ENCODE results near the gene XPA. TPM values are rescaled to one million over a fixed set of nuclear protein-coding genes. Genes with fewer than 3 reads are reported as not detected.

The XPA gene
- total RNA-seq, 1 experiment from 2014 or later, result 1.5 TPM

DNA sequence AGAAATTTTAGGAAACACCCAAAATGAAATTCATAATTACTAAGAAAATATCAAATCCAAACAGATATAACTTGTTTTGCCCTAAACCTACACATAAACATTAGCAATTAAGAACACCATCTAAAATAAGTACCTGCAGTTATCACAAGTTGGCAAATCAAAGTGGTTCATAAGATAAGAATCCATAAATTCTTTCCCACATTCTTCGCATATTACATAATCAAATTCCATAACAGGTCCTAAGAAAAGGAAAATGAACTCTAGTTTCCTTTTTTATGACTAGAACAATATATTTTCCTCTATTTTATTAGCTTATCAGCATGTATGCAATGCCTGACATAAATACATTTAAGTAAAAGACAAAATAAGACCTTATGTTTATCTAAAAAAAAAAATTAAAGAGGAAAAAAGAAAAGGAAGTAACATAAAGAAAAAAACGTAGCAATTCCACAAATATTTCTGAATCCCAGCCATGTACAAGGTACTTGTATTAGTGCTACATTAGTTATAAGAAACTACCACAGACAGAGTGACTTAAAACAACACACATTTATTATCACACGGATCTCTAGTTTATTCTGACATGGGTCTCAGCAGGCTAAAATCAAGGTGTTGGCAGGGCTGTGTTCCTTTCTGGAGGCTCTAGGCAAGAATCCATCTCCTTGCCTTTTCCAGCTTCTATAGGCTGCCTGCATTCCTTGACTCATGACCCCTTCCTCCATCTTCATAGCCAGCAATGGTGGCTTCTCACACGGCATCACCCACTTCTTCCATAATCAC lies 7.5 kb downstream of the XPA start:
- no peaks in the 10 kb centered on the region for H3K36me3 ChIP-seq (replicated peaks; ENCODE audit: control insufficient read depth, insufficient read depth, low read length)
- H3K27me3 ChIP-seq (ENCODE audit: control insufficient read depth, insufficient read depth, low read length), result no peaks in the 10 kb centered on the region
- no peak overlapping the region for H3K4me3 ChIP-seq (ENCODE audit: insufficient read depth, low read depth, low read length)
- DNase-seq, result no peak

DNA sequence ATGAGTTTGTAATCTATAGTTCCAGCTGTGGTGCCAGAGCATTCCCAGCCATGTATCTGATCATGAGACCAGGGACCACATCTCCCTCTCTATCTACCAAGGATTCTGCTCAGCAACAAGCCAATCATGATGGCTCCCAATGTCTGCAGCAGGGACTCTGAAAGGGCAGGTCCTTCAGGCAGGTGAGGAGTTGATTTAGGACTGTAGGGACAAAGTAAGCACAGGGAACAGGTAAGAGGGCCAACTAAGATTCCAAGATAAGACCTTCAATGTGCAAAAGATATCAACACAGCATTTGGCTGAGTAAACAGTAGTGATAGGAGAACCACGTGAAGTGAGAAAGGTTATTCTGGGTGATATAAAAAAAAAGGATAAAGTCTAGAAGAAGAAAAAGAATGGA lies 8.5 kb downstream of the XPA start:
- H3K4me3 ChIP-seq (ENCODE audit: insufficient read depth, low read depth, low read length), result no peak overlapping the region
- DNase-seq, result no peak
- H3K36me3 ChIP-seq (replicated peaks; ENCODE audit: control insufficient read depth, insufficient read depth, low read length), result no peaks in the 10 kb centered on the region; the same call in 1 of the 2 replicates
- H3K27me3 ChIP-seq (ENCODE audit: control insufficient read depth, insufficient read depth, low read length), result no peaks in the 10 kb centered on the region

- Histone ChIP-seq H3K4me3 (ENCODE audit: insufficient read depth, low read depth, low read length) (no peak overlapping the region), H3K27me3 (ENCODE audit: control insufficient read depth, insufficient read depth, low read length) (no peaks in the 10 kb centered on the region), H3K36me3 (replicated peaks; ENCODE audit: control insufficient read depth, insufficient read depth, low read length) (no peaks in the 10 kb centered on the region; the same call in 1 of the 2 replicates)
- no peak for DNase-seq
Observed at GRCh38 chr9:97682242-97682641, 14.9 kb downstream of the XPA start.

DNA sequence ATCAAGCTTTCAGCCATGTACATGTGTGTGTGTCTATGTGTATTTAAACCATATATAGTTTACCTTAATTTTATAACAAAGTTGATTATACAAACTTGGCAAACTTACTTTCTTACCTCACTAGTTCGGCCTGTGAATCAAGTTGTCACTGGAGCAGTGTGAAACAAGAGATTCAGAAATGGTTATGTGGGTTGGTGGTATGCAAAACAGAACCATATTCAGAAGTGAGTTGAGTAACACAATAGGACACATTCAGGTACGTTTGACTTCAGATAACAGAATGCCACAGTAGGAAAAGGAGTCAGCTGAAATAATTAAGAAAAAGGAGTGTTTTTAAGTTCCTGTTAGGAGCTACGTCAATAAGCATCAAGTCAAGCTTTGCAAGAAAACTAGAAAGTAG lies 21.5 kb downstream of the XPA start:
- Histone ChIP-seq H3K36me3 (replicated peaks; ENCODE audit: control insufficient read depth, insufficient read depth, low read length) (peaks cover 19% of the 10 kb centered on the region), H3K4me3 (ENCODE audit: insufficient read depth, low read depth, low read length) (no peak overlapping the region), H3K27me3 (ENCODE audit: control insufficient read depth, insufficient read depth, low read length) (no peaks in the 10 kb centered on the region)
- DNase-seq, result no peak

- peaks cover 27% of the 10 kb centered on the region for H3K36me3 ChIP-seq (replicated peaks; ENCODE audit: control insufficient read depth, insufficient read depth, low read length)
- H3K27me3 ChIP-seq (ENCODE audit: control insufficient read depth, insufficient read depth, low read length), result no peaks in the 10 kb centered on the region
- H3K4me3 ChIP-seq (ENCODE audit: insufficient read depth, low read depth, low read length), result no peak overlapping the region
- no peak for DNase-seq
Observed at GRCh38 chr9:97673922-97674321, 23.2 kb downstream of the XPA start.

- Histone ChIP-seq H3K4me3 (ENCODE audit: insufficient read depth, low read depth, low read length) (no peak overlapping the region), H3K27me3 (ENCODE audit: control insufficient read depth, insufficient read depth, low read length) (no peaks in the 10 kb centered on the region), H3K36me3 (replicated peaks; ENCODE audit: control insufficient read depth, insufficient read depth, low read length) (peaks cover 39% of the 10 kb centered on the region)
- no peak for DNase-seq
Observed at GRCh38 chr9:97672403-97672802, 24.7 kb downstream of the XPA start.

GRCh38 chr9:97670586-97670985 lies 26.6 kb downstream of the XPA start:
- DNase-seq, result no peak
- no peaks in the 10 kb centered on the region for H3K27me3 ChIP-seq (ENCODE audit: control insufficient read depth, insufficient read depth, low read length)
- peaks cover 51% of the 10 kb centered on the region for H3K36me3 ChIP-seq (replicated peaks; ENCODE audit: control insufficient read depth, insufficient read depth, low read length)
- no peak overlapping the region for H3K4me3 ChIP-seq (ENCODE audit: insufficient read depth, low read depth, low read length)

DNA sequence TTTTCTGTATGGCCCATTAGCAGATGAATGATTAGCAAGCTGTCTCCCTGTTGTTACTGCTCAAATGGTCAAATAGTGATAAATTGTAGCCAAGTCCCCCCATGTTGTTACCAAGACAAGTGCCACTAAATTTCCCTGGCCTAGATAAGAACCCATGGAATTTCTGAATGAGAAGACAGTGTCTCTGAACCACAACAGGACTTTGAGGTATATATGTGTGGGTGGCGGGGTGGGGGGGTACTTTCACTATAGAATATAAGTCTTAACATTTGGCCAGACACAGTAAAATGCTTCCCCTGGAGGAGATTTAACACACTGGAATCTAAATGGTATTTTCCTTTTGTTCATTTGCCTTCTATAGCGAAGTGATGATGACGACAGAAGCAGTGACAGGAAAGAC lies 28.7 kb downstream of the XPA start:
- Histone ChIP-seq H3K36me3 (replicated peaks; ENCODE audit: control insufficient read depth, insufficient read depth, low read length) (peaks cover 53% of the 10 kb centered on the region), H3K27me3 (ENCODE audit: control insufficient read depth, insufficient read depth, low read length) (no peaks in the 10 kb centered on the region), H3K4me3 (ENCODE audit: insufficient read depth, low read depth, low read length) (no peak overlapping the region)
- DNase-seq, result no peak

DNA sequence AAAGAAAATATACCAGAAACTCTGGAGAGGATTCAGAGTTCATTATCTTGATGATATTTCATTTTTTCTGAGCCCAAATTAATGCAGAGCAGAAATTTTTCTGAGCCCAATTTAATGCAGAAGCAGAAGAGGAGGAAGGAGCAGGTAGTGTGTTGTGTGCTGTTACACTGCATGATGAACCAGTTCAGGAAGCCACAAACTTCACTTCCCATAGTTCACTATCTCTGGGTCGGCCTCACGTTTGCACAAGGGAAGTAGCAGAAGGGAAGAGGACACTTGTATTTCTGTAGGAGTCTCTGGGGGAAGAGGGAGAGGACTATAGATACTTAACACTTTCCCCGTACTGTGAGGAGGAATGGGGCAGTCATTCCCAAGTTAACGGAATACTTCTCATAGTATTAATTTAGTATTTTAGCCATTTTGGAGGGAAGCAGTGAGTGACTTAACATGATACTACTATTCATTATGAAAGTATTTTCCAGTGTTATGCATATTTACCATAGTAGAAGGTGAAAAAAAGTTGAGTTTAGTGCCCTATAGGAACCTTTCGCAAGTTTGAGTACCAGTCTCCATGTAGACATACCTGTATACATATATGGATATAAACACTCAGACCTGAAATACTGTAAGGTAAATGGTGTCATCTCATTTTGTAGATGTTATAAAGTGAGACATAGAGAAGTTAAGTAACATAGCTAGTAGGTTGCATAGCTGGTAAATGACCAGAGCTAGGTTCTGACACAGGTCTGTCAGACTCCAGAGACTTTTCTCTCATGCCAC lies 30.0 kb downstream of the XPA start:
- no peak for DNase-seq
- Histone ChIP-seq H3K36me3 (replicated peaks; ENCODE audit: control insufficient read depth, insufficient read depth, low read length) (peaks cover 50% of the 10 kb centered on the region), H3K4me3 (ENCODE audit: insufficient read depth, low read depth, low read length) (no peak overlapping the region), H3K27me3 (ENCODE audit: control insufficient read depth, insufficient read depth, low read length) (no peaks in the 10 kb centered on the region)

DNA sequence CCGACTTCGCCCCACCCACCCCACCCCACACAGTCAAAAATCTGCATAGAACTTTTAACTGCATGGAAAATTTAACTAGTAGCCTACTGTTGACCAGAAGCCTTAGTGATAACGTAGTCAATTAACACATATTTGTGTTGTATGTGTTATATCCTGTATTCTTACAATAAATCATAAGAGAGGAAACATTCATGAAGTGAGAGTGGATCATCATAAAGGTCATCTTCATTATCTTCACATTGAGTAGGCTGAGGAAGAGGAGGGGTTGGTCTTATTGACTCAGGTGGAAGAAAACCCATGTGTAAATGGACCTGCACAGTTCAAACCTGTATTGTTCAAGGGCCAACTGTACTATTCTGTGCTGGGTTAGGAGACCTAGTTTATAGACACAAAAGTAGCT lies 31.4 kb downstream of the XPA start:
- Histone ChIP-seq H3K27me3 (ENCODE audit: control insufficient read depth, insufficient read depth, low read length) (no peaks in the 10 kb centered on the region), H3K4me3 (ENCODE audit: insufficient read depth, low read depth, low read length) (no peak overlapping the region), H3K36me3 (replicated peaks; ENCODE audit: control insufficient read depth, insufficient read depth, low read length) (peaks cover 45% of the 10 kb centered on the region)
- DNase-seq, result no peak

GRCh38 chr9:97660847-97661246 lies 36.3 kb downstream of the XPA start:
- no peak for DNase-seq
- Histone ChIP-seq H3K36me3 (replicated peaks; ENCODE audit: control insufficient read depth, insufficient read depth, low read length) (peaks cover 34% of the 10 kb centered on the region), H3K27me3 (ENCODE audit: control insufficient read depth, insufficient read depth, low read length) (no peaks in the 10 kb centered on the region), H3K4me3 (ENCODE audit: insufficient read depth, low read depth, low read length) (no peak overlapping the region)

DNA sequence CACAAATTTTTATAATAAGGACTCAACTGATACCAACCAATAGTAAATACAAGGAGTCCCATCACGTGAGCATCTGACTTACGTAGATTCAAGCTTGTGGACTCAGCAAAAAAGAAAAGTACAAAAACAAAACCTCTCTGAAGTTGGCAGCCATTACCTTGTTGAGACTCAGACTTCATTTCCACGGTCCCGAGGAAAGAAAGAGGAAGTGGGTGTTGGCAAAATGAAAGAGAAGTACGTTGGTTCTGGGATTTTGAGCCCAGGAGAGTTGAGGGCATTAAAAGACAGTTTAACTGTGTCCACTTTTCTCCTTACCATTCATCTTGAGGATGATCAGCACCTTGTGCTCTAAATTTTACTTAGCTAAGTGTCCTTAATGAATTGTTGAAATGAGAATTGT lies 36.8 kb downstream of the XPA start:
- DNase-seq, result no peak
- Histone ChIP-seq H3K27me3 (ENCODE audit: control insufficient read depth, insufficient read depth, low read length) (no peaks in the 10 kb centered on the region), H3K36me3 (replicated peaks; ENCODE audit: control insufficient read depth, insufficient read depth, low read length) (peaks cover 35% of the 10 kb centered on the region), H3K4me3 (ENCODE audit: insufficient read depth, low read depth, low read length) (no peak overlapping the region)

GRCh38 chr9:97659771-97660170 lies 37.4 kb downstream of the XPA start:
- no peak for DNase-seq
- Histone ChIP-seq H3K36me3 (replicated peaks; ENCODE audit: control insufficient read depth, insufficient read depth, low read length) (peaks cover 32% of the 10 kb centered on the region), H3K4me3 (ENCODE audit: insufficient read depth, low read depth, low read length) (no peak overlapping the region), H3K27me3 (ENCODE audit: control insufficient read depth, insufficient read depth, low read length) (no peaks in the 10 kb centered on the region)

DNA sequence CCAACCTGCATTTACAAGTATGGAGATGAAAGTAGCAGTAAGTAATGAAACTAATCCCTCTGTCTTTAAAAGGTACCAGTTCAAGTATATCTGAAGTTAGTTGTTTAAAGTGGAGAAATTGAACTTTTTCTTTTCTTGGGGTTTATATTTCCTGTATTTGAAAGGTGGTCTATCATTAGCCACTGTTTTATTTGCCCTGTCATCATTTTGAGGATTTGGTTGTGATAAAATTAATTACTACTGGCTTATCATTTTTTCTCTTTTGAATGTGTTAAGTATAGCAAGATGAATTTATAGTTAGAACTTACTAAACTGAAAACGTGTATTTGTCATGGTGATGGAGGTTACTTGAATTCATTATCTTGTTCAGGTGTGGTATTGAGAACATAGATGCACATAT lies 38.4 kb downstream of the XPA start:
- DNase-seq, result no peak
- no peak overlapping the region for H3K4me3 ChIP-seq (ENCODE audit: insufficient read depth, low read depth, low read length)
- no peaks in the 10 kb centered on the region for H3K27me3 ChIP-seq (ENCODE audit: control insufficient read depth, insufficient read depth, low read length)
- peaks cover 31% of the 10 kb centered on the region for H3K36me3 ChIP-seq (replicated peaks; ENCODE audit: control insufficient read depth, insufficient read depth, low read length)

DNA sequence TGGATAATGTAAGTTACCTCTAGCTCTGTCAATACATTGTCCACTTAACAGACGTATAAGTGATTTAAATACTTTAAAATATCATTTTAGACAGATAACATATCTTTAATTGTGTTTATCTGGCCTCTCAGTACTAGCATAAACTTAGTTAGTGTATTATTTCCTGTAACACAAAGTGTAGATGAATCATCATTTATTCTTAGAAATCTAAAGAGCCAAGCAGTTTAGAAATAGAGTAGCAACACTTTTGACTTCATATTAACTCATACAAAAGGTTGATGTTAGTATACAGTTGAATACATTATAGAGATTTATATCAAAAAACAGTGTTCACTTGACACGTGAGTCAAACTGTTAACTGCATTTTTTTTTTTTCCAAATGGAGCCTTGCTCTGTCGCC lies 45.5 kb downstream of the XPA start:
- no peak overlapping the region for H3K4me3 ChIP-seq (ENCODE audit: insufficient read depth, low read depth, low read length)
- DNase-seq, result no peak
- H3K27me3 ChIP-seq (ENCODE audit: control insufficient read depth, insufficient read depth, low read length), result no peaks in the 10 kb centered on the region
- H3K36me3 ChIP-seq (replicated peaks; ENCODE audit: control insufficient read depth, insufficient read depth, low read length), result peaks cover 25% of the 10 kb centered on the region
